Pancreas (tissue), 10 donors: ENCODE results near the gene MIEF1. TPM values are rescaled to one million over a fixed set of nuclear protein-coding genes. Genes with fewer than 3 reads are reported as not detected.

Source experiments
- ATAC-seq, 4 donors: fragments of 200-7000 bp; cut with Tn5 transposase; one replicate each; pipeline versions ENCODE4 v1.8.0 to v1.9.1; 2020; ENCODE audit warnings: mild to moderate bottlenecking in 4 of 4, moderate library complexity in 4 of 4
- DNase-seq, 6 donors: peaks; one replicate each; pipeline ENCODE4 v3.0.0-alpha.2; 2020
- FAIRE-seq: peaks from 2 replicates; lab custom pipeline; 2012; peaks lifted over from hg19 to GRCh38; lab: Jason Lieb, UNC
- H3K27ac ChIP-seq, 4 donors: fragments of 200-600 bp; sonication (generic); 1 replicate in 3 of 4; 2 replicates in 1 of 4; pipeline versions ENCODE4 v1.5.0 to v1.8.0; 2020
- H3K27me3 ChIP-seq, 4 donors: fragments of 200-600 bp; one replicate each; pipeline ENCODE4 v1.8.0; 2021
- H3K36me3 ChIP-seq, 3 donors: fragments of 200-600 bp; sonication (generic) in 1 of 3; one replicate each; pipeline versions ENCODE4 v1.5.0 to v1.8.0; 2020 to 2021
- H3K4me1 ChIP-seq, 3 donors: fragments of 200-600 bp; one replicate each; pipeline ENCODE4 v1.8.0; 2021
- H3K4me3 ChIP-seq, 4 donors: fragments of 200-600 bp; sonication (generic) in 2 of 4; one replicate each; pipeline versions ENCODE4 v1.5.0 to v1.8.0; 2020 to 2021
- H3K9me3 ChIP-seq, 4 donors: fragments of 200-600 bp; one replicate each; pipeline ENCODE4 v1.8.0; 2021
- CTCF ChIP-seq, 4 donors: fragments of 200-600 bp; sonication (generic) in 3 of 4; IDR thresholded peaks; one replicate each; pipeline versions ENCODE4 v1.5.0 to v1.8.0; 2021; ENCODE audit warnings: antibody characterized with exemption in 4 of 4
- WGBS, 2 donors: extraction: QIAGEN DNeasy Blood & Tissue Kit; methylation state at CpG; one replicate each; pipeline ENCODE4 v1.1.7; 2013; 5-methylcytosine and 5-hydroxymethylcytosine counted together
- intact Hi-C, 3 donors: fragments of 100-400 bp; cut with DNase I; formaldehyde crosslinking; loops; one replicate each; pipeline versions ENCODE4 v1.11.1 to v1.14.2; 2022
- polyA plus RNA-seq, 2 donors: library from polyadenylated mRNA; stranded (reverse); fragments of 200-250 nt; gene quantifications; one replicate each; pipeline ENCODE4 v1.2.3, GENCODE V29; 2013
- total RNA-seq, 6 donors: library from RNA; stranded (reverse); fragmentation: NEBNext Ultra II Directional in 4 of 6; extraction: Animal tissue kit (Norgen Biotek cat#: 25700) in 4 of 6; gene quantifications; one replicate each; pipeline versions ENCODE4 v1.2.1 to v1.2.4, GENCODE V29; 2021 to 2023
- donor health status: healthy with polysubstance abuse.
- donor health status: DM: no; HTN: no; CAD: no; lungs with moderate emphysema.
- donor health status: DM: no; HTN: no; CAD: no.
- donor health status: control.
- donor health status: control.
- donor health status: Bipolar disorder and iron deficiency.
- donor health status: DM: yes; HTN: yes; CAD: no.
- donor health status: DM: no; HTN: no; CAD: no.
- donor health status: DM: no; HTN: no; CAD: no.
- donor health status: DM: yes; HTN: yes; CAD: no.

Gene MIEF1
- total and polyA plus RNA-seq, 8 donors = 6.3 to 15.1 (median 11.1) TPM

- H3K27me3 ChIP-seq = no peaks in the 10 kb centered on the region
- TF ChIP-seq CTCF (IDR thresholded peaks at IDR 0.05) = no peak
- H3K36me3 ChIP-seq = no peaks in the 10 kb centered on the region
- no peaks in the 10 kb centered on the region for H3K9me3 ChIP-seq
- DNase-seq = peak in 1 of 6 donors; percentile 56
- intact Hi-C loops = loop anchor here in 1 of 3 donors (5.0 kb wide), 1 partner anchor 36 kb away; no protein-coding TSS in a partner anchor
- H3K27ac ChIP-seq = no peak overlapping the region
- no peak for FAIRE-seq
- H3K4me3 ChIP-seq = no peak overlapping the region
- no peaks in the 10 kb centered on the region for H3K4me1 ChIP-seq
- WGBS, 2 donors = 64 to 73% methylated on average over 9 of the region's 9 CpGs
- no peak for ATAC-seq
Measured at GRCh38 chr22:39490966-39491680, 11.0 kb upstream of the MIEF1 start.

- Histone ChIP-seq H3K27me3 (no peaks in the 10 kb centered on the region), H3K4me3 (no peak overlapping the region), H3K9me3 (no peaks in the 10 kb centered on the region), H3K27ac (no peak overlapping the region), H3K4me1 (no peaks in the 10 kb centered on the region), H3K36me3 (no peaks in the 10 kb centered on the region)
- TF ChIP-seq CTCF (IDR thresholded peaks at IDR 0.05) = no peak
- intact Hi-C loops = loop anchor here in 1 of 3 donors (5.0 kb wide), 1 partner anchor 36 kb away; no protein-coding TSS in a partner anchor
- ATAC-seq = no peak
- no peak for FAIRE-seq
- WGBS, 2 donors = 67 to 76% methylated on average over 6 of the region's 6 CpGs
- DNase-seq = peak in 1 of 6 donors; percentile 36
Measured at GRCh38 chr22:39491696-39492095, 10.4 kb upstream of the MIEF1 start.

- ATAC-seq (no peak), FAIRE-seq (no peak), DNase-seq (peak in 1 of 6 donors; percentile 35)
- Histone ChIP-seq H3K36me3 (no peaks in the 10 kb centered on the region), H3K4me1 (no peaks in the 10 kb centered on the region), H3K27me3 (no peaks in the 10 kb centered on the region), H3K27ac (no peak overlapping the region), H3K4me3 (no peak overlapping the region), H3K9me3 (no peaks in the 10 kb centered on the region)
- intact Hi-C loops = loop anchor here in 1 of 3 donors (5.0 kb wide), 1 partner anchor 35 kb away; no protein-coding TSS in a partner anchor
- no peak for TF ChIP-seq CTCF (IDR thresholded peaks at IDR 0.05)
- WGBS, 2 donors = 47 to 60% methylated on average over 3 of the region's 3 CpGs
Measured at GRCh38 chr22:39492186-39492585, 9.9 kb upstream of the MIEF1 start.

- DNase-seq = peak in 1 of 6 donors; percentile 2
- intact Hi-C loops = loop anchor here in 1 of 3 donors (5.0 kb wide), 1 partner anchor 34 kb away; no protein-coding TSS in a partner anchor
- no peak overlapping the region for H3K4me3 ChIP-seq
- FAIRE-seq = no peak
- no peaks in the 10 kb centered on the region for H3K4me1 ChIP-seq
- no peaks in the 10 kb centered on the region for H3K36me3 ChIP-seq
- TF ChIP-seq CTCF (IDR thresholded peaks at IDR 0.05) = no peak
- no peaks in the 10 kb centered on the region for H3K9me3 ChIP-seq
- H3K27ac ChIP-seq = no peak overlapping the region
- H3K27me3 ChIP-seq = no peaks in the 10 kb centered on the region
- WGBS, 2 donors = 39 to 51% methylated on average over 4 of the region's 4 CpGs
- ATAC-seq = no peak
Measured at GRCh38 chr22:39493759-39494158, 8.3 kb upstream of the MIEF1 start.
